IMR-90 (cell line): ENCODE data around the gene TTLL7. TPM values are rescaled to one million over a fixed set of nuclear protein-coding genes. Genes with fewer than 3 reads are reported as not detected.

Source experiments
- ATAC-seq: fragments of 200-7000 bp; cut with Tn5 transposase; 2 replicates; pipeline ENCODE4 v1.9.1; 2020; ENCODE audit warnings: low read depth, mild to moderate bottlenecking, moderate library complexity
- BruUV-seq: library from RNA; stranded (reverse); fragments of 400-500 nt; replicated peaks from 2 replicates; lab custom pipeline; 2021; lab: Mats Ljungman, UMichigan
- CTCF ChIA-PET: fragments of 300-600 bp; formaldehyde crosslinking; extraction: SDS; loops from one replicate; lab custom pipeline; 2021; ENCODE audit warnings: antibody characterized with exemption; lab: Yijun Ruan, JAX
- POLR2A ChIA-PET: fragments of 300-600 bp; sonication (Branson Sonifier 250); formaldehyde crosslinking; loops from one replicate; lab custom pipeline; 2022; ENCODE audit warnings: antibody characterized with exemption; ENCODE audit not compliant: unreplicated experiment; lab: Charles Lee
- DNase-seq: peaks from one replicate; pipeline ENCODE4 v3.0.0; 2013
- H2AFZ ChIP-seq: replicated peaks from 2 replicates; pipeline ENCODE3; 2013; ENCODE audit warnings: low read length, mild to moderate bottlenecking; ENCODE audit not compliant: poor library complexity
- H2AK5ac ChIP-seq: 2 replicates; pipeline ENCODE4 v1.6.1; 2013; ENCODE audit warnings: low read depth, low read length, inconsistent platforms
- H2AK9ac ChIP-seq: replicated peaks from 2 replicates; pipeline ENCODE3; 2013; ENCODE audit warnings: mild to moderate bottlenecking, low read depth, low read length, moderate library complexity; ENCODE audit not compliant: poor library complexity
- H2BK120ac ChIP-seq: 2 replicates; pipeline ENCODE4 v1.6.1; 2013; ENCODE audit warnings: low read depth, low read length, inconsistent platforms
- H2BK15ac ChIP-seq: 3 replicates; pipeline ENCODE4 v1.6.1; 2013; ENCODE audit warnings: low read depth, low read length, inconsistent platforms
- H2BK20ac ChIP-seq: 2 replicates; pipeline ENCODE4 v1.6.1; 2013; ENCODE audit warnings: low read depth, mild to moderate bottlenecking, inconsistent platforms, low read length, moderate library complexity
- H2BK5ac ChIP-seq: 2 replicates; pipeline ENCODE4 v1.6.1; 2013; ENCODE audit warnings: mild to moderate bottlenecking, low read depth, low read length, inconsistent platforms; ENCODE audit not compliant: poor library complexity, severe bottlenecking
- H3K14ac ChIP-seq: replicated peaks from 2 replicates; pipeline ENCODE4 v1.6.1; 2013; ENCODE audit warnings: low read depth, low read length, inconsistent platforms
- H3K18ac ChIP-seq: 2 replicates; pipeline ENCODE4 v1.6.1; 2013; ENCODE audit warnings: low read depth, low read length, control low read depth
- H3K23ac ChIP-seq: 2 replicates; pipeline ENCODE4 v1.6.1; 2013; ENCODE audit warnings: low read depth, low read length, inconsistent platforms
- H3K27ac ChIP-seq: 2 replicates; pipeline ENCODE4 v1.5.1; 2013; ENCODE audit warnings: mild to moderate bottlenecking, control low read depth, low read length; ENCODE audit not compliant: insufficient read depth
- H3K27me3 ChIP-seq: 2 replicates; pipeline ENCODE4 v1.6.1; 2013; ENCODE audit warnings: low read length; ENCODE audit not compliant: control insufficient read depth, insufficient read depth
- H3K36me3 ChIP-seq: 2 replicates; pipeline ENCODE4 v1.6.1; 2013; ENCODE audit warnings: low read length, mixed read lengths; ENCODE audit not compliant: control insufficient read depth, insufficient read depth
- H3K4ac ChIP-seq: 2 replicates; pipeline ENCODE4 v1.6.1; 2013; ENCODE audit warnings: low read depth, low read length, inconsistent platforms
- H3K4me1 ChIP-seq: 2 replicates; pipeline ENCODE4 v1.6.1; 2013; ENCODE audit warnings: low read length, mixed read lengths; ENCODE audit not compliant: control insufficient read depth, insufficient read depth
- H3K4me2 ChIP-seq: 2 replicates; pipeline ENCODE4 v1.6.1; 2013; ENCODE audit warnings: low read depth, mild to moderate bottlenecking, control low read depth, low read length, moderate library complexity
- H3K4me3 ChIP-seq: 2 replicates; pipeline ENCODE4 v1.5.1; 2013; ENCODE audit warnings: low read depth, mild to moderate bottlenecking, control low read depth, low read length, moderate library complexity; ENCODE audit not compliant: insufficient read depth
- H3K56ac ChIP-seq: 2 replicates; pipeline ENCODE4 v1.6.1; 2013; ENCODE audit warnings: low read length, inconsistent platforms; ENCODE audit not compliant: insufficient read depth; ENCODE audit errors: extremely low read depth
- H3K79me1 ChIP-seq, 2 experiments: 2 replicates each; pipeline ENCODE4 v1.6.1; 2013; ENCODE audit warnings: low read length in 2 of 2, inconsistent platforms in 1 of 2, low read depth in 1 of 2
- H3K9ac ChIP-seq: 2 replicates; pipeline ENCODE4 v1.6.1; 2013; ENCODE audit warnings: low read depth, low read length, control low read depth
- H3K9me1 ChIP-seq: 2 replicates; pipeline ENCODE4 v1.6.1; 2013; ENCODE audit warnings: low read length, inconsistent platforms; ENCODE audit not compliant: insufficient read depth
- H3K9me3 ChIP-seq: 2 replicates; pipeline ENCODE4 v1.6.1; 2013; ENCODE audit warnings: low read length; ENCODE audit not compliant: control insufficient read depth, insufficient read depth
- H4K20me1 ChIP-seq: 2 replicates; pipeline ENCODE4 v1.6.1; 2013; ENCODE audit warnings: low read length, inconsistent platforms; ENCODE audit not compliant: insufficient read depth
- H4K5ac ChIP-seq: 2 replicates; pipeline ENCODE4 v1.6.1; 2013; ENCODE audit warnings: mild to moderate bottlenecking, low read depth, low read length, control low read depth
- H4K8ac ChIP-seq, 2 experiments: 2 replicates each; pipeline ENCODE4 v1.6.1; 2013; ENCODE audit warnings: low read depth in 2 of 2, low read length in 2 of 2, control low read depth in 1 of 2, inconsistent platforms in 1 of 2
- H4K91ac ChIP-seq: 2 replicates; pipeline ENCODE4 v1.6.1; 2013; ENCODE audit warnings: low read depth, low read length, inconsistent platforms; ENCODE audit not compliant: insufficient read depth
- ELK1 ChIP-seq: fragments of 150-350 bp; IDR thresholded peaks from 2 replicates; pipeline ENCODE4 v1.6.1; 2016; ENCODE audit warnings: low read depth, mild to moderate bottlenecking, low read length, moderate library complexity, borderline replicate concordance
- MAZ ChIP-seq: IDR thresholded peaks from 2 replicates; pipeline ENCODE4 v1.6.1; 2012; ENCODE audit warnings: low read depth, mild to moderate bottlenecking, low read length, improper control_type of control experiment, moderate library complexity, borderline replicate concordance
- WGBS, 2 experiments: methylation state at CpG; one replicate each; pipeline versions ENCODE4 v1.1.5 to v1.1.7; 2013; ENCODE audit warnings: missing lambda C conversion rate in 2 of 2; ENCODE audit not compliant: insufficient read length in 1 of 2; ENCODE audit errors: extremely low coverage in 2 of 2; 5-methylcytosine and 5-hydroxymethylcytosine counted together
- dilution Hi-C: fragments of 300-500 bp; cut with HindIII; formaldehyde crosslinking; loops from one replicate; pipeline ENCODE4 v1.14.3; 2018; ENCODE audit warnings: low sequenced_read_pairs; ENCODE audit not compliant: unreplicated experiment
- in situ Hi-C: fragments of 300-500 bp; cut with MboI; formaldehyde crosslinking; loops from 3 replicates; pipeline ENCODE4 v1.14.3; 2019; ENCODE audit warnings: low sequenced_read_pairs, inconsistent platforms, mixed read lengths
- intact Hi-C: fragments of 100-400 bp; cut with micrococcal nuclease; formaldehyde crosslinking; loops from 2 replicates; pipeline ENCODE4 v1.10.0; 2022
- polyA plus RNA-seq, 3 experiments: library from polyadenylated mRNA; depleted of rRNA; stranded (reverse); fragments of >200 nt; gene quantifications; 2 replicates each; pipeline ENCODE4 v1.2.3, GENCODE V29; 2012; ENCODE audit warnings: low replicate concordance in 1 of 3
- total RNA-seq: library from RNA; depleted of rRNA; stranded (reverse); fragments of >200 nt; gene quantifications from 2 replicates; pipeline ENCODE4 v1.2.3, GENCODE V29; 2012

Gene TTLL7
- total and polyA plus RNA-seq, 2 of the 4 experiments (the other 2 are of a cell fraction) = 5.7 to 8.1 TPM

GRCh38 chr1:83850834-83851233 is 148.1 kb downstream of the TTLL7 start:
- no peaks in the 10 kb centered on the region for H3K4me1 ChIP-seq
- no peak overlapping the region for H3K14ac ChIP-seq
- H2BK120ac ChIP-seq = no peak overlapping the region
- no peaks in the 10 kb centered on the region for H3K9me1 ChIP-seq
- H3K27ac ChIP-seq = no peak overlapping the region
- no peak overlapping the region for H3K4me2 ChIP-seq
- 70% methylated on average over 2 of the region's 3 CpGs; no CpG with 5 or more reads in 1 of the 2 experiments for WGBS, 2 experiments
- no peak overlapping the region for H4K91ac ChIP-seq
- no peak overlapping the region for H2BK5ac ChIP-seq
- no peak overlapping the region for H3K56ac ChIP-seq
- no peak overlapping the region for H2BK15ac ChIP-seq
- no peak overlapping the region for H3K23ac ChIP-seq
- ATAC-seq (no peak), DNase-seq (no peak)
- no peaks in the 10 kb centered on the region for H3K79me1 ChIP-seq
- no peaks in the 10 kb centered on the region for H3K36me3 ChIP-seq
- dilution Hi-C loops (no loop called here), in situ Hi-C loops (no loop called here), intact Hi-C loops (no loop called here)
- H3K27me3 ChIP-seq = peaks cover 2% of the 10 kb centered on the region; the same call in 1 of the 2 replicates
- no peak overlapping the region for H3K18ac ChIP-seq
- no peaks in the 10 kb centered on the region for H3K9me3 ChIP-seq
- no TSS peak for BruUV-seq
- TF ChIP-seq ELK1 (no peak), MAZ (no peak)
- H3K4ac ChIP-seq = no peak overlapping the region
- H3K9ac ChIP-seq = no peak overlapping the region
- POLR2A ChIA-PET = no interaction called here
- H2AFZ ChIP-seq = no peak overlapping the region
- H2AK9ac ChIP-seq = no peak overlapping the region
- H2AK5ac ChIP-seq = no peak overlapping the region
- CTCF ChIA-PET = no interaction called here
- H4K8ac ChIP-seq = no peak overlapping the region
- no peak overlapping the region for H3K4me3 ChIP-seq
- no peak overlapping the region for H2BK20ac ChIP-seq
- H4K5ac ChIP-seq = no peak overlapping the region
- H4K20me1 ChIP-seq = no peaks in the 10 kb centered on the region
